Activated naive CD8-positive, alpha-beta T cell treated with anti-CD3 and anti-CD28 coated beads for 36 hours (primary cell): Measurements from ENCODE around the gene PRR15. TPM values are rescaled to one million over a fixed set of nuclear protein-coding genes. Genes with fewer than 3 reads are reported as not detected.

Experiments
- DNase-seq: peaks from one replicate; pipeline ENCODE4 v3.0.0; 2021
- H3K27ac Mint-ChIP-seq: one replicate; pipeline ENCODE4 v1.8.0; 2022; ENCODE audit warnings: mild to moderate bottlenecking, moderate library complexity, mixed read lengths
- H3K27me3 Mint-ChIP-seq: one replicate; pipeline ENCODE4 v1.8.0; 2022; ENCODE audit warnings: mild to moderate bottlenecking, mixed read lengths
- H3K36me3 Mint-ChIP-seq: one replicate; pipeline ENCODE4 v1.8.0; 2021; ENCODE audit warnings: mild to moderate bottlenecking, mixed read lengths
- H3K4me1 Mint-ChIP-seq: one replicate; pipeline ENCODE4 v1.8.0; 2021; ENCODE audit warnings: mixed read lengths
- H3K4me3 Mint-ChIP-seq: one replicate; pipeline ENCODE4 v1.8.0; 2022; ENCODE audit warnings: mild to moderate bottlenecking, moderate library complexity, mixed read lengths
- H3K9me3 Mint-ChIP-seq: one replicate; pipeline ENCODE4 v1.8.0; 2022; ENCODE audit warnings: mixed read lengths
- total RNA-seq, 2 experiments: library from RNA; stranded (reverse); gene quantifications; one replicate each; pipeline ENCODE4 v1.2.3, GENCODE V29; 2021

Gene PRR15
- total RNA-seq, 2 experiments from 2014 or later: not detected

- H3K27me3 Mint-ChIP-seq: peaks cover 8% of the 10 kb centered on the region
- no peak overlapping the region for H3K27ac Mint-ChIP-seq
- H3K9me3 Mint-ChIP-seq: no peaks in the 10 kb centered on the region
- no peak overlapping the region for H3K4me3 Mint-ChIP-seq
- no peaks in the 10 kb centered on the region for H3K36me3 Mint-ChIP-seq
- DNase-seq: no peak
- H3K4me1 Mint-ChIP-seq: no peaks in the 10 kb centered on the region
Measured at GRCh38 chr7:29596593-29597178, 33.1 kb downstream of the PRR15 start.

- Mint-ChIP-seq H3K9me3 (no peaks in the 10 kb centered on the region), H3K36me3 (no peaks in the 10 kb centered on the region), H3K27me3 (peaks cover 8% of the 10 kb centered on the region), H3K4me1 (no peaks in the 10 kb centered on the region), H3K4me3 (no peak overlapping the region), H3K27ac (no peak overlapping the region)
- DNase-seq: no peak
Measured at GRCh38 chr7:29597266-29597665, 33.6 kb downstream of the PRR15 start.

- DNase-seq: no peak
Measured at GRCh38 chr7:29598137-29598536, 34.5 kb downstream of the PRR15 start.

GRCh38 chr7:29598613-29599012 is 35.0 kb downstream of the PRR15 start:
- H3K27me3 Mint-ChIP-seq: peaks cover 12% of the 10 kb centered on the region
- no peak overlapping the region for H3K27ac Mint-ChIP-seq
- DNase-seq: no peak
- no peak overlapping the region for H3K4me3 Mint-ChIP-seq
- H3K9me3 Mint-ChIP-seq: no peaks in the 10 kb centered on the region
- no peaks in the 10 kb centered on the region for H3K36me3 Mint-ChIP-seq
- no peaks in the 10 kb centered on the region for H3K4me1 Mint-ChIP-seq

More at GRCh38 chr7:29598137-29598536, 34.5 kb downstream of the PRR15 start:
- Mint-ChIP-seq H3K4me3 (no peak overlapping the region), H3K36me3 (no peaks in the 10 kb centered on the region), H3K9me3 (no peaks in the 10 kb centered on the region), H3K27ac (no peak overlapping the region), H3K4me1 (no peaks in the 10 kb centered on the region), H3K27me3 (peaks cover 12% of the 10 kb centered on the region)

- Mint-ChIP-seq H3K4me1 (no peaks in the 10 kb centered on the region), H3K9me3 (no peaks in the 10 kb centered on the region), H3K4me3 (no peak overlapping the region), H3K27me3 (peaks cover 12% of the 10 kb centered on the region), H3K36me3 (no peaks in the 10 kb centered on the region), H3K27ac (no peak overlapping the region)
- DNase-seq: no peak
Measured at GRCh38 chr7:29599026-29599425, 35.4 kb downstream of the PRR15 start.

GRCh38 chr7:29600661-29601060 is 37.0 kb downstream of the PRR15 start:
- H3K4me3 Mint-ChIP-seq: no peak overlapping the region
- peaks cover 17% of the 10 kb centered on the region for H3K27me3 Mint-ChIP-seq
- no peak for DNase-seq
- no peak overlapping the region for H3K27ac Mint-ChIP-seq
- peaks cover 2% of the 10 kb centered on the region for H3K9me3 Mint-ChIP-seq
- no peaks in the 10 kb centered on the region for H3K36me3 Mint-ChIP-seq
- no peaks in the 10 kb centered on the region for H3K4me1 Mint-ChIP-seq

GRCh38 chr7:29604052-29604451 is 40.4 kb downstream of the PRR15 start:
- H3K4me3 Mint-ChIP-seq: no peak overlapping the region
- no peak overlapping the region for H3K27ac Mint-ChIP-seq
- H3K4me1 Mint-ChIP-seq: no peaks in the 10 kb centered on the region
- peaks cover 17% of the 10 kb centered on the region for H3K27me3 Mint-ChIP-seq
- no peak for DNase-seq
- H3K36me3 Mint-ChIP-seq: no peaks in the 10 kb centered on the region
- H3K9me3 Mint-ChIP-seq: peaks cover 2% of the 10 kb centered on the region

- peaks cover 2% of the 10 kb centered on the region for H3K9me3 Mint-ChIP-seq
- H3K36me3 Mint-ChIP-seq: no peaks in the 10 kb centered on the region
- H3K4me1 Mint-ChIP-seq: no peaks in the 10 kb centered on the region
- H3K27ac Mint-ChIP-seq: no peak overlapping the region
- H3K4me3 Mint-ChIP-seq: no peak overlapping the region
- H3K27me3 Mint-ChIP-seq: peaks cover 17% of the 10 kb centered on the region
- DNase-seq: no peak
Measured at GRCh38 chr7:29604702-29605101, 41.1 kb downstream of the PRR15 start.

GRCh38 chr7:29605671-29606070 is 42.0 kb downstream of the PRR15 start:
- H3K4me3 Mint-ChIP-seq: no peak overlapping the region
- peaks cover 11% of the 10 kb centered on the region for H3K27me3 Mint-ChIP-seq
- peaks cover 2% of the 10 kb centered on the region for H3K9me3 Mint-ChIP-seq
- no peak overlapping the region for H3K27ac Mint-ChIP-seq
- DNase-seq: no peak
- no peaks in the 10 kb centered on the region for H3K4me1 Mint-ChIP-seq
- no peaks in the 10 kb centered on the region for H3K36me3 Mint-ChIP-seq

- Mint-ChIP-seq H3K9me3 (peaks cover 2% of the 10 kb centered on the region), H3K36me3 (no peaks in the 10 kb centered on the region), H3K27me3 (peaks cover 9% of the 10 kb centered on the region), H3K27ac (no peak overlapping the region), H3K4me1 (no peaks in the 10 kb centered on the region), H3K4me3 (no peak overlapping the region)
- DNase-seq: no peak
Measured at GRCh38 chr7:29606287-29606721, 42.7 kb downstream of the PRR15 start.

- H3K4me3 Mint-ChIP-seq: no peak overlapping the region
- no peak for DNase-seq
- peaks cover 9% of the 10 kb centered on the region for H3K27me3 Mint-ChIP-seq
- no peaks in the 10 kb centered on the region for H3K4me1 Mint-ChIP-seq
- H3K9me3 Mint-ChIP-seq: peaks cover 2% of the 10 kb centered on the region
- H3K27ac Mint-ChIP-seq: no peak overlapping the region
- H3K36me3 Mint-ChIP-seq: no peaks in the 10 kb centered on the region
Measured at GRCh38 chr7:29606830-29607229, 43.2 kb downstream of the PRR15 start.

- Mint-ChIP-seq H3K4me1 (no peaks in the 10 kb centered on the region), H3K4me3 (no peak overlapping the region), H3K9me3 (peaks cover 2% of the 10 kb centered on the region), H3K27ac (no peak overlapping the region), H3K36me3 (no peaks in the 10 kb centered on the region), H3K27me3 (peaks cover 9% of the 10 kb centered on the region)
- no peak for DNase-seq
Measured at GRCh38 chr7:29607259-29607658, 43.6 kb downstream of the PRR15 start.

- H3K4me3 Mint-ChIP-seq: no peak overlapping the region
- no peaks in the 10 kb centered on the region for H3K36me3 Mint-ChIP-seq
- H3K27me3 Mint-ChIP-seq: peaks cover 8% of the 10 kb centered on the region
- H3K4me1 Mint-ChIP-seq: no peaks in the 10 kb centered on the region
- peaks cover 2% of the 10 kb centered on the region for H3K9me3 Mint-ChIP-seq
- no peak for DNase-seq
- no peak overlapping the region for H3K27ac Mint-ChIP-seq
Measured at GRCh38 chr7:29607889-29608288, 44.3 kb downstream of the PRR15 start.

GRCh38 chr7:29609162-29610037 is 45.8 kb downstream of the PRR15 start:
- H3K4me3 Mint-ChIP-seq: no peak overlapping the region
- no peak overlapping the region for H3K27ac Mint-ChIP-seq
- DNase-seq: no peak
- peaks cover under 1% of the 10 kb centered on the region for H3K9me3 Mint-ChIP-seq
- H3K27me3 Mint-ChIP-seq: peaks cover 4% of the 10 kb centered on the region
- H3K4me1 Mint-ChIP-seq: no peaks in the 10 kb centered on the region
- no peaks in the 10 kb centered on the region for H3K36me3 Mint-ChIP-seq

- Mint-ChIP-seq H3K4me1 (no peaks in the 10 kb centered on the region), H3K4me3 (no peak overlapping the region)
Measured at GRCh38 chr7:29610086-29610485, 46.5 kb downstream of the PRR15 start.

More at GRCh38 chr7:29610086-29610485, 46.5 kb downstream of the PRR15 start:
- no peak overlapping the region for H3K27ac Mint-ChIP-seq
- no peak for DNase-seq
- H3K36me3 Mint-ChIP-seq: no peaks in the 10 kb centered on the region
- H3K27me3 Mint-ChIP-seq: peaks cover 4% of the 10 kb centered on the region
- H3K9me3 Mint-ChIP-seq: no peaks in the 10 kb centered on the region
